ENCODE results near the gene LHPP.
A peak's percentile ranks its signal among the peaks of the same experiment; 100 is the strongest.

Gene LHPP

DNA sequence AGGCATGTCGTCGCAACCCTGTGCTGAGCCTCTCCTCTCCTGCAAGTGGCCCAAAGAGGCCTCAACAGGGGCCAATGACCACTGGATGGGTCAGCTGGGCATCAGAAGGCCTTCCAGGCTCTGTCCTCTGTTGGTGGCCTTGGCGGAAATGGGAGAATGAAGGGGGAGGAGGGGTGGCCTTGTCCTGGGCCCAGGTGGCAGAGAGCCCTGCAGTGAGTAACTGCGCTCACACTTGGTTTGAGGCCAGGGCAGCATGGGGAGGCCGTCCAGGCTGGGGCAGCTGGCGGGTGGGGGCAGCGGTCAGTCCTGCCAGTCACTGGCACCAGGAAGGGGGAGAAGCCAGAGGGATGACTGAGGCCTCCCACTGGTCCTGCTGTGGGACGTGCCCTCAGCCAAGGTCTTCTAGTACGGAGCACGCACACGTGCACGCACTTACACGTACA lies 59.8 kb downstream of the LHPP start:
- DNase-seq (ENCODE audit: low read depth), result no peak

DNA sequence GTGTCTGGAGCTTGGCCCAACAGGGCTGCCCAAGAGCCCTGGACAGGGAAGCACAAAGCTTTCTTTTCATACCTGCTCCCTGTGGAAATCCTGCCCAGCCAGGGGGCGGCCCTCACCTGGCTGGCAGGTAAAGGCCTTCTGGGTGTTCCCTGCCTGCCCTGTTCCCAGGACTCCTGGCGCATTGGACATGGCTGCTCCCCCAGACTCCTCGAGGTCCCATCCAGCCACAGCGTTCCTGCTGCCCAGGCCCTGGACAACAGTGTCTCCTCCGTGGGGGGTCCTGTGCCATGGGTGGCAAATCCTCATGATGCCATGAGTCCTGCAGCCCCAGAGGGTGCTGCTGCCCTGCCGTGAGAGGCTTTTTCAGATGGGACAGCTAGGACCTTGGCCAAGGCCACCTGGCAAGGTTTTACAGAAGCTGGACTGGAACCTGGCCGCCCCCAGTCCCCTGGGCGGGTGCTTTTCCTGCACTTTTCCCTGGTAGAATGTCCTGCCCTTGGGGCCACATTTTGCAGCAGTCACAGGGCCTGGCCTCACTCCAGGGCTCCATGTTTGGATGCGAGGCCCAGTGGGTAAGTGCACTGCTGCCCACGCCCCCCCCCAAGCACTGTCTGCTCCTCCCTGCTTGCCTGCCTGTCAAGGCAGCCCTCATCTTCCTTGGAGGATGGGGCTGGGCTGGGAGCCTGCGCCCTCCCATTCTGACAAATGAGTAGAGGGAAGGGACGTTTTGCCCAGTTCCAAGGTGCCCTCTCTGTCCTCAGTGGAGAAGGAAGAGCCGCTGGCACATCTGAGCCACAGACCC lies 60.7 kb downstream of the LHPP start:
- no peak for DNase-seq (ENCODE audit: low read depth)

GRCh38 chr10:124522933-124523871 lies 61.6 kb downstream of the LHPP start:
- DNase-seq (ENCODE audit: low read depth), result no peak

GRCh38 chr10:124523901-124524300 lies 62.3 kb downstream of the LHPP start:
- DNase-seq (ENCODE audit: low read depth), result no peak

DNA sequence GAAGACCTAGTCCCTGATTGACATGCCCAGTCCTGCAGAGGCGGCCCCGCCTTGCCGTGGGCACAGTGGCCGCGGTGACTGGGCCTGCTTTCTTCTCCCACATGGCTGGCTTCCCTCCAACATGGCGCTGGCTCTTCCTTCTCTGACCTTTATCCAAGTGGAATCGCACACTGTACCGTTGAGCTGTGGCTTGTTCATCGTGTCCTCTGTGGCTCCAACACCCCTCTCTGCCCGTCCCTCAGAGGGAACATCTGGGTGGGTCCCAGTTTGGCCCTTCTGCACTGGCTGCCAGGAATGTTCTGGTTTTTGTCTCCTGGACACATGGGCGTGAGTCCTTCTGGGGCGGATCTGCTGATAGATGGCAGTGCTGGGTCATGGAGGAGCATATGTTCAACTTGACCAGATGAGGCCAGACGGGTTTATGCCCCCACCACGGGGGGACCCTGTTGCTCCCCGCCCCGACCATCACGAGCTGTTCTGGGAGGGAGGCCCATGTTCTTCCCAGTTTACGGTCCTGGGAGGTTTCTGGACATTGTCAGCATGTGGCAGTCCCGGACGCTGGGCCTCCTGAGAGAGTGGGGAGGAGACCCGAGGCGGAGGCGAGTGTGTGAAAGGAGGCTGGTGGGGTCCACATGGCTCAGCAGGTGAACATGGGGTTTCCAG lies 63.5 kb downstream of the LHPP start:
- no peak for DNase-seq (ENCODE audit: low read depth)

DNA sequence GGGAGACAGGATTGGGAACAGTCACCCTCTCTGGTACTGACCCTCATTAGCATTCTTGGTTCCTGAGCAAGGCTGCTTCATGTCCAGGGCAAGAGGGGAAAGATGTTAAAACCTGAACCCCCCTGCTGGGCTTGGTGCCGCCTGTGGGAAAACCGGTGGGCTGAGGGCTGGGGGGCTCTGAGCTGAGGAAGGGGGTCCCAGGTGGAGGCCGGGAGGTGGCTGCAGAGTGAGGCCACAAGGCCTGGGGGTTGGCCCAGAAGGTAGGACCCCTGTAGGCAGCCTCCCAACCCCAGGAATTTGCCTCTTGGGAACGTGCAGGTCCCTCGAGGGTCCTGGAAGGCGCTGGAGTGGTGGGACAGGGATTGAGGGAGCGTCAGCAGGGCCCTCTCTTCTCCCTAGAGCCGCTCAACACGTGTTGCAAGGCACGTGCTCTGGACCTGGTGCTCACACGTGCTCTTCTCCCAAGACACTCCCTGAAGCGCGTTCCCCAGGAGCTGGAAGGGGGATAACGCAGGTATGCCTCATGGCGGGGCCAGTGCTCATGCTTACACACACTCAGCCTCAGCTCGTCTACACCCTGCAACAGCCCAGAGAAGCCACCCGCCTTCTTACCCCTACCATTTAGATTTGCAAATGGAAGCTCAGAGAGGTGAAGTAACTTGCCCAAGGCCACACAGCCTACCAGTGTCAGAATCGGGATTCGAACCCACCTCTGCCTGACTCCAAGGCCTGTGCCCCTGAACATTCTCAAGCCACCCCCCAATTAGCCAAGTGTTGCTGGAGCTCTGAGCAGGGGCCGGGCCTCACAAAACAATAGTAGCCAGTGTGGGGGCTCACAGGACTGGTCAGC lies 64.4 kb downstream of the LHPP start:
- no peak for DNase-seq (ENCODE audit: low read depth)

DNA sequence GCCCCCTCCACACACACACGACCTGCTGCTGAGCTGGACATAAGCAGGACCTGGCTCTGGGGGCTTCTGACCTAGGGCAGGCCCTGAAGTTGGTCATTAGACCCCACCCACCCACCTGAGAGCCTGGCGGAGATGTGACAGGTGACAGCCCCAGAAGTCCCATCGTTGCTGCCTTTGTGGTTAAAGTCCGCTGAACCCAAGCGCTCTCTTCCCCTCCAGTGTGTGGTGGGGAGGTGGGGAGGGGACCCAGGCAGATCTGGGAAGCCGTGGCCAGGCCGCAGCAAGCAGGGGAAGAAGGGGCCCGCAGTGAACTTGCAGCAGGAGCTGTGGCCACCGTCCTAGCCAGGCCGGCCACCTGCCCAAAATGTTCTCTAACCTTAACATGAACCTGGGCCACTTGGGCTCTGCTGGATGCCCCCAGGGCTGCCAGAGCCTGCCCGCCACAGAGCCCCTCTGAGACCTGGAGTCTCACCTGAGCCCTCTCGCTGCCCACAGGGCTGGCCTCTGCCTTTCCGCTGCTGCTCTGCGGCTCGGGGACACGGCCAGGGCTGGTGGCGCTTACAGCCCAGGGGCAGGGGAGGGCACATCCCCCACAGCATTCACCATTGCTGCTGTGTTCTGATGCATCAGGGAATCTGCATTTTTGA lies 65.1 kb downstream of the LHPP start:
- no peak for DNase-seq (ENCODE audit: low read depth)

- no peak for DNase-seq (ENCODE audit: low read depth)
Observed at GRCh38 chr10:124527874-124528395, 66.3 kb downstream of the LHPP start.

- DNase-seq (ENCODE audit: low read depth), result no peak
Observed at GRCh38 chr10:124529661-124530214, 68.1 kb downstream of the LHPP start.

DNA sequence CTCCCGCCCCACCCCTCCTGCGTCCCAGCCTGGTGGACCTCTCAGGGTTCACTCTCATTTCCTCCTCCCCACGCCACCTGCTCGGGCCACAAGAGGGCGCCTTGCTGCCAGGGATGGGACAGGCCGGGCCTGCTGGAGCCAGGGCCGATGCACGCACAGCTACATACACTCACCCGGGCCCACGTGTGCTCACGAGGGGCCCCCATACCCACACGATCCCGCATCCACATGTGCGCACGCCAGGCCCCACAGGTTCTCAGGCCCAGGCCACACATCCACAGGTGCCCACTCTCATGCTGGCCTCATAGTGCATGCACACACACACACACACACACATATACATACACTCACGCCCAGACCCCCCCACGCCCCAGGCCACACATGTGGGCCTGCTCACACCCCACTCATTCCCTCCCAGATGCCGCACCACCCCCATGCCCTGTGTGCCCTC lies 68.6 kb downstream of the LHPP start:
- DNase-seq (ENCODE audit: low read depth), result peak; percentile 67

GRCh38 chr10:124530816-124531215 lies 69.2 kb downstream of the LHPP start:
- DNase-seq (ENCODE audit: low read depth), result no peak

- no peak for DNase-seq (ENCODE audit: low read depth)
Observed at GRCh38 chr10:124532106-124532641, 70.6 kb downstream of the LHPP start.

DNA sequence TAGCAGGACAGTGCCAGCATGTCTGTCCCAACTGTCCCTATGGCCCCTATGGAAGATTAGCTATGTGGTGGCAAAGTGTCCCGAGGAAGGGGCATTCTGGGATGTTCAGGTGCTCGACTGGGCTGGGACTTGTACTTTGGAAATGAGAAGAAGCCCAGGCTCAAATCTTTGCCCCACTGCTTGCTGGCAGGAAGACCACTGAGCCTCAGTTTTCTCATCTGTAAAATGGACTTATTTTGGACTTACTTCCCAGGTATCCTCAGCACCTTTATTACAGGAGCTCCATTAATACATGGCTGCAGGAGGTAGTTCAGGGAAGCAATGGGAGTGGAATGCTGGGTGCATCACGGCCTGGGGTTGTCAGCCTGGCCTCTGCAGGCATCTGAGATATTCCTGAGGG lies 71.2 kb downstream of the LHPP start:
- no peak for DNase-seq (ENCODE audit: low read depth)

DNA sequence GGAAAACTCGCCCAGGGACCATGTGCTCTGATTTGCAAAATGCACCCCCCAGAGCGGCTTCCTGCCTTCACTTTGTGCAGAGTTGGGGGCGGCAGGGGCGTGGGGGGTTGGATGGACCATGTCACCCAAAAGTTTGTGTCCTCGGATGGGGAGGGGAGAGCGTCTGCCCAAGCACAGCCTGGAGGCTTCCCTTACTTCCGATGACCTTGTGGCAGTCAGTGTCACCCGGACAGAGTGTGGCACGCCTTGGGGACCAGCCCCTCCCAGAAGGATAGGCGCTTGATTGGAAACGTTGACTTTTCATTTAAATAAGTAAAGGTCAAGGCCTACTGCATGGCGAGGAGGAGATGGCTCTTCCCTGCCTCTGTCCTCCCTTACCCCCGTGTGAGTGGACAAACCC lies 71.6 kb downstream of the LHPP start:
- no peak for DNase-seq (ENCODE audit: low read depth)

GRCh38 chr10:124534231-124534798 lies 72.7 kb downstream of the LHPP start:
- DNase-seq (ENCODE audit: low read depth), result peak; percentile 5

GRCh38 chr10:124534826-124535601 lies 73.4 kb downstream of the LHPP start:
- DNase-seq (ENCODE audit: low read depth), result no peak

GRCh38 chr10:124535731-124536495 lies 74.3 kb downstream of the LHPP start:
- DNase-seq (ENCODE audit: low read depth), result no peak

GRCh38 chr10:124536496-124537050 lies 75.0 kb downstream of the LHPP start:
- no peak for DNase-seq (ENCODE audit: low read depth)

Measured in fibroblast of the conjunctiva (primary cell).